ENCODE results near the gene OR5C1.
"Not testable (repeated sequence)": the region's sequence is repeated elsewhere in the genome, so short reads cannot be mapped to it uniquely, and the experiment has no call there.

The OR5C1 gene
- total RNA-seq = 0 reads per million in 4 experiments

GRCh38 chr9:122788831-122789230 lies at the start of gene OR5C1:
OR5C1 (plus strand) TSS chr9:122788933; CDS start chr9:122788933, 0 bp downstream.
- DNase-seq = no peak

- DNase-seq = no peak
Observed at GRCh38 chr9:122742003-122742402, 46.7 kb upstream of the OR5C1 start, which contains the start of gene OR1L6. OR1L6 (plus strand) TSS chr9:122742303; CDS start chr9:122749848, 7,545 bp downstream.

GRCh38 chr9:122754825-122755224 lies 33.9 kb upstream of the OR5C1 start:
- DNase-seq = no peak

- DNase-seq = no peak
Observed at GRCh38 chr9:122767817-122768216, 20.9 kb upstream of the OR5C1 start.

GRCh38 chr9:122777052-122777451 lies 11.7 kb upstream of the OR5C1 start:
- no peak for DNase-seq

- DNase-seq = no peak
Observed at GRCh38 chr9:122777935-122778627, 10.7 kb upstream of the OR5C1 start.

GRCh38 chr9:122779181-122779580 lies 9.6 kb upstream of the OR5C1 start:
- DNase-seq = no peak

- DNase-seq = no peak
Observed at GRCh38 chr9:122780026-122780425, 8.7 kb upstream of the OR5C1 start.

GRCh38 chr9:122781671-122782070 lies 7.1 kb upstream of the OR5C1 start:
- DNase-seq = no peak

GRCh38 chr9:122785269-122785668 lies 3.5 kb upstream of the OR5C1 start:
- no peak for DNase-seq

GRCh38 chr9:122786338-122786737 lies 2.4 kb upstream of the OR5C1 start:
- no peak for DNase-seq

- no peak for DNase-seq
Observed at GRCh38 chr9:122789256-122790046, 718 bp downstream of the OR5C1 start.

GRCh38 chr9:122791872-122792669 lies 3.3 kb downstream of the OR5C1 start:
- DNase-seq = no peak

GRCh38 chr9:122797316-122798063 lies 8.8 kb downstream of the OR5C1 start:
- DNase-seq = no peak

GRCh38 chr9:122800066-122801060 lies 11.6 kb downstream of the OR5C1 start, which contains the start of gene OR1K1:
OR1K1 (plus strand) TSS chr9:122800123; CDS start chr9:122800123, 0 bp downstream.
- DNase-seq = no peak

- no peak for DNase-seq
Observed at GRCh38 chr9:122806661-122807060, 17.9 kb downstream of the OR5C1 start.

GRCh38 chr9:122807271-122807900 lies 18.7 kb downstream of the OR5C1 start:
- DNase-seq = no peak

- DNase-seq = no peak
Observed at GRCh38 chr9:122808141-122808540, 19.4 kb downstream of the OR5C1 start.

GRCh38 chr9:122809261-122809660 lies 20.5 kb downstream of the OR5C1 start:
- DNase-seq = not testable (repeated sequence)

GRCh38 chr9:122810306-122810946 lies 21.7 kb downstream of the OR5C1 start:
- DNase-seq = peak; percentile 60
